Measurements from ENCODE around the gene VTI1A.

The VTI1A gene

GRCh38 chr10:112679392-112679791 is 232.4 kb downstream of the VTI1A start:
- no peak for DNase-seq (ENCODE audit: low spot score)

DNA sequence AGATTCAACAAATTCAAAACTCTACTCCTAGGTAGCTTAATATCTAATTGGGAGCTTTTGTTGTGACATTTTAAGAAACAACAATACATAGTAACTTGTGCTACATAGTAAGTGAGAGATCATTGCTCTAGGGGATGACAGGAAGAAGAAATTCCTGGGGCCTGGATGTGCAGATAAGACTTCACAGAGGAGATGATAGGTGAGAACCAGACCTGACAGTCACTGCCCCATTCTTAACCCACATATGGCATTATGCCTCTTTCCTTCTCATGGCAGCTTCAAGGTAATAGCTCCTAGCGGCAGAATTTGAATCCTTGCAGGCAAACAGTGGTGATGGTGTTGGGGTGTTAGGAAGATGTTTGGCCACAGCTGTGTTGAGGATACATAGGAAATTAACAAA is 233.6 kb downstream of the VTI1A start:
- no peak for DNase-seq (ENCODE audit: low spot score)

DNA sequence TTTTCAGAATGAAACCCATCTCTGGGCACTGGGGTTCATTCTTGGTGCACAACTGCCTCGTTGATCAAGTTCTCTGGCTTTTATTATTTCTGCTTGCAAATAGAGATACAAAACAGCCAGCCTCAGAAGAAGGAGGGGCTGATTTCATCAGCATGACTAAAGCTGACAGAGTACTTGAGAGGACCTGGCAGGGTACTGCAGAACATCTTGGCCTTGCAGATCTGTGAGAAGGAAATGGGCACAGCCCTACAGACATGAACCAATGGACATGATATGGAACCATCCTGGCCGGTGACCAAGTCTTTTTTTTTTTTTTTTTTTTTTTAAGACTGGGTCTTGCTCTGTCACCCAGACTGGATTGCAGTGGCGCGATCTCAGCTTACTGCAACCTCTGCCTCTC is 240.6 kb downstream of the VTI1A start:
- DNase-seq (ENCODE audit: low spot score): peak; percentile 66

GRCh38 chr10:112689327-112690072 is 242.5 kb downstream of the VTI1A start:
- DNase-seq (ENCODE audit: low spot score): peak; percentile 49

DNA sequence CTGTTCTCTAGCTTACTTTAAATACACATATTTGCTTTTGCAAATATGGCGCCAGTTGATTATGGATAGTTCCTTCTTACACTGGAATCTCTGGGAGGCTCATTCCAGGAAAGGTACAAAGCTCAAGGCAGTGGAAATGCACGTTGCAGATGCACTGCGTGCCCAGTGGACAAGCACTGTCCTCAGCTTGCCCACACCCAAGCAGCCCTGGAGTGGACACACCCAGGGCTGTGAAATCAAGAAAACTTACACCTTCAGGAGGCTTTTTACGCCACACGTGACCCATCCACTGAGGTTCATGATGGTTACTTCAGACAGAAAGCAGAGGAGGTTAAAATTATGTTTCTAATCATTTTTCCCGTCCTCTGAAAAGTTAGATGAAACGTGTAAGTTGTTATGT is 248.5 kb downstream of the VTI1A start:
- DNase-seq (ENCODE audit: low spot score): no peak

DNA sequence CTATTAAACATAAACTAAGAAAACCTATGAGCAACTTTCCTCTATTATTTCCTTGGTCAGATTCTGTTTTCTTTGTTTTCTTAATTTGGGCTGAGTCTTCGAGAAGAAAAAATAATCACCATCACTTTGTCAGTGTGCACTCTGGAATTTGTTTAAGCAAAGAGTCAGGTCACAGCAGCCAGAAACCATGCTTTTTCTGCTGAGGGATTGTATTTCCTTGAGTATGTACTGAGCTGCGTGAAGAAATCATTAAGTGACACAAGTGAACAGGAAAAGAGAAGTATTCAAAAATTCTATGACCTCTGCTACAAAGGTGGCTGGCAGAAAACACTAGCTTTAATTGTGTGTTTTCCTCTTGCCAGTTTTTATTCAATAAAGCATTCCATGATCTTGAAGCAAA is 249.6 kb downstream of the VTI1A start:
- DNase-seq (ENCODE audit: low spot score): no peak

DNA sequence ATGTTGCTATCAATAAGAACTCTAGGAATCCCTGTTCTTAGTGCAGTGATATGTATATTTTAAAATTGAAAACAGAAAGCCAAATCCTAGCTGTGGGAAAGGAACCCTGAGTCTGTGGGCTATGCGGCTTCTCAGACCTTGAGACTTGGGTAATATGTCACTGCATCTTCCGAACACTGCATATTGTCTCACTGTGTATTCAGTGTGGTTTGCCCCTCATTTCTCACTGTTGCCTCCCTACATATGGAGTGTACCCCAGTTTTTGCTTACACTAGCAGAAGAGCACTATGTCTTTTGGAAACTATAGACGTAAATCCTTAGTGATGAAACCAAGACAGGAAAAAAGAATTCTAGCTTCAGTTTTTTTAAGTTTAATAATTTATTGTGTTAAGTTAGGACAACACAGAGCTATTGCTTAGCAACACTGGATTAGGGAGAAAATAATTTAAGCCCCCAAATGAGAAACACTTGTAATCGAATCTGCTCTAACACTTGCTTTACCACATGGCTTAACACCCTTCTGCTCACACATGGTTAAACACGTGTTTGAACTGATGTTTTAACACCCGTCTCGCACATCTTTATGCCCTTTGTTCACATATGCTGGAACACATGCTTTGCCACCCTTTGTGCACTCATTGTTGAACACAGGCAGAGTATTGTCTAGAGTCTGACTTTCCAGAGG is 251.3 kb downstream of the VTI1A start:
- DNase-seq (ENCODE audit: low spot score): no peak

DNA sequence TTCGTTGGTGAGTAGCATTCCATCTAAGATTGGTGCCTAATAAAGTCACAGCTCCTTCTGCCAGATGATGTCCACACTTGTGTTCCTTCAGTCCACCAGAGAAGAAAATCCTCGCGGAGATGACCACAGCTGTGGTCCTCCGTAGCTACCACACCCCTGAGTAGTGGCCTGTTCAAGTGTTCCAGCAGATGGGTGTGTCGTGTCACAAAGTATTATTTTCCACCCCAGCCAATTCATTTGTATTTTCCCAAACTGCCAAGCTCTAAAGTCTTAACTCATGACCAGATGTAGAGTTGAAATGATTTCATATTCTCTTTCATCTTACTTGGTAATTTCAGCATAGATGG is 251.8 kb downstream of the VTI1A start:
- no peak for DNase-seq (ENCODE audit: low spot score)

GRCh38 chr10:112700215-112700671 is 253.2 kb downstream of the VTI1A start:
- DNase-seq (ENCODE audit: low spot score): no peak

DNA sequence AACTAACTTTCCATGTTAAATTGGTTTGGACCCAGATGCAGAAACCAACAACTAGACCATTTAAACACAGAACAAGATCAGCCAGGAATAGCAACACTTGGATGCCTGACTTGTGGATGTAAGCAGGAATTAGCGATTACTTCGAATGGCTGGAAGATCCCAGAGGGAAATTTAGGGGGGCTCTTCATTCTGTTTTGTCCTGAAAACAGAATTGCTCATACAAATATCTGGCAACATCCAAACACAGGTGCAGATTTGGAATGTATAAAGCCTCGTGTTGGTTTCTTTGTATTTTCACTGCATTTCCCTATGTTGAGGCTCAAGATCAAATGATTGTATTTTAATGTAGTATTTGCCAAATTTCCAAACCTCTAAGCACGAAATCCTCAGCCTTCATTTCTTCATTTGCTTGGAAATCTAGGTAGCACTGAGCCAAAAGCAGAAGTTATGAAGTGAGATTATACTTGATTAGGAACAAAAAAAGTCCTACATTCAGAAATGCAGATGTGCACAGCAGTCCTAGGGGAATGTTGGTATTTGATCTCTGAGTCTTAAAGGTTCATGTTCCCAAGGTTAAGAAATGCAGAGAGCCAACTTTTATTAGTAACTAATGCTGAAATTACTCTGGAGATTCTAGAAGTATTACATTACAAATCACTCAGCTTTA is 254.3 kb downstream of the VTI1A start:
- DNase-seq (ENCODE audit: low spot score): no peak

DNA sequence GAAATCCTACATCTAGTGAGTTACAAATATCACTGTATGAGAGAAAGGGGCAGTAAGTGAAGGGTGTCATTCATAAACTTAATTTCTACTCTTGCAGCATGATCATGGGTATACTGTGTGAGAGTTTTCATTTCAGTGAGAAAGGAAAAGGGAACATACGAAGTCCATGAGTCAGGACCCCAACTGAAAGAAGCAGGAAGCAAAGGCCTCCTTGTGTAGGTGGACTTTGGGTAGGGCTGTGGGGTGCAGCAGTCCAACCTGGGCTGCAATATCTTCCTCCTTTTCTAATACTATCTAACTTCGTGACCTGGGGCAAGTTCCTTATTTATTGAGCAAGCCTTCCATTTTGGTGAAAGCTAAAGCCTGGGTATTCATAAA is 254.9 kb downstream of the VTI1A start:
- no peak for DNase-seq (ENCODE audit: low spot score)

DNA sequence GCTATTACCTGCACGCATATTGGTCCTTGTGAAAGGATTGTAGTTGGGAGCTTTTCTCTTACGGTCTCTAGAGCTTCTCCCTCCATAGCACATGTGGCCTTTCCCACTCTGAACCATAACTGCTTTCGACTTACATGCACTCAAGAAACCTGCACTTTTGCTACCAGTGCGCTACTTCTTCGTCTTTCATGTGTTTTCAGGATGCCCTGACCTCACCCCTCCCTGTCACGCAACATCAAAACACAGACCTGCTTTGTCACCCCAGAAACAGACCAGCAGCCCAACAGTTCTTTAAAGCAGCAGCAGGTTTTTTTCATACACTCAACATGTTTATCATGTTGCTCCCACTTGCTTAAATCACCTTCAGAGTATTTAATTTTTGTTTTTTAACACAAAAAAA is 259.6 kb downstream of the VTI1A start:
- no peak for DNase-seq (ENCODE audit: low spot score)

- DNase-seq (ENCODE audit: low spot score): no peak
Measured at GRCh38 chr10:112708461-112708860, 261.4 kb downstream of the VTI1A start.

- DNase-seq (ENCODE audit: low spot score): no peak
Measured at GRCh38 chr10:112710528-112710927, 263.5 kb downstream of the VTI1A start.

DNA sequence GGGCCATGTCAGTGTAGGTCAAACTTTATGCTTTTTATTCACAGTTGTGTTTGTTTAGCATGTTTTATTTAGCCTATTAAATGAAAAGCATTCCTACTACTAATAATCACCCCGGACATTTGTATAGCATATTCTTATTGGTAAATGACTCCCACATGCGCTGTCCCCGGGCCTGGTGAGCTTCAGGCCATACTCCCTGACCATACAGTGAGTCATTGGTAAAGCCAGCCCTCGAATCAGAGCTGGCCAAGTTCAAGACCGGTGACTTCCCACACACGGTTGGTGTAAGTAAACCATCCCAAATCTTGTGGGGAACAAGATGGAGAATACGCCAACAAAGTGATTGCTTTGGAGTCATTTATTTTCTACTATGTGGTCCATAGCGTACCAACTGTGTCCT is 264.4 kb downstream of the VTI1A start:
- no peak for DNase-seq (ENCODE audit: low spot score)

DNA sequence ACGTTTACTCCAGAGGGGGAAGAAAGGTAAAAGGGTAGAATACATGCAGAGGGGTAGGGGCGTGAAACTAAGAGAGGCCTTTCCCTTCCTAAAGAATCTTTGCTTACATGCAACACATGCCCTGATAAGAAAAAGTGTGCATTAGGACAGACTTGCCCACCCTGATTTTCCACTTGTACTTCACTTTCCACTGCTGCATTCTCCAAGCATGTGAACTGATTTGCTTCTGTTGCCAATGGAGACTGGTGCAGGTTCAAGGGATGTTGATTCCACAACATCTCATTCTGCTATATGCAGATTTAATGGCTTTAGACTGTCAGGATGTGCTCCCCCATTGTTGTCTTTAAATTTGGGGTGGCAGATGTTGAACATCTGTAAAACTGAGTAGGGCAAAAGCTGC is 265.5 kb downstream of the VTI1A start:
- DNase-seq (ENCODE audit: low spot score): no peak

GRCh38 chr10:112713411-112713810 is 266.4 kb downstream of the VTI1A start:
- DNase-seq (ENCODE audit: low spot score): no peak

DNA sequence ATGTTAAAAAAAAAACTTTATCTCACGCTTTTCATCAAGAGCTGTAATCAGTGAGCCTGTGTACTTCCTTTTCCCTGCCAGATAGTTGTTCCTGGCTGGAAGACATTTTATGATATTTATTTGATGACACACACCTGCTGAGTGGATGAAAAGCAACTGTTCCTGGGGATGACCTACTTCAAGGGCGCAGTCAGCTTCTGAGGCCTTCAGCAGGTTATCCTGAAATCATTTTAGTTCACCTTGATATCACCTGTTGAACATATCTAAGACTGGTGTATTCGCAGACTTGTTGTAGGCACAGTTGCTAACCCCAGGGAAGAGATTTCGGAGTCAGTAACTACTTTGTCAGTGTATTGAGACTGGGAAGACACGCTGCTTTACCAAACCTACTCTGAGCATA is 268.6 kb downstream of the VTI1A start:
- no peak for DNase-seq (ENCODE audit: low spot score)

DNA sequence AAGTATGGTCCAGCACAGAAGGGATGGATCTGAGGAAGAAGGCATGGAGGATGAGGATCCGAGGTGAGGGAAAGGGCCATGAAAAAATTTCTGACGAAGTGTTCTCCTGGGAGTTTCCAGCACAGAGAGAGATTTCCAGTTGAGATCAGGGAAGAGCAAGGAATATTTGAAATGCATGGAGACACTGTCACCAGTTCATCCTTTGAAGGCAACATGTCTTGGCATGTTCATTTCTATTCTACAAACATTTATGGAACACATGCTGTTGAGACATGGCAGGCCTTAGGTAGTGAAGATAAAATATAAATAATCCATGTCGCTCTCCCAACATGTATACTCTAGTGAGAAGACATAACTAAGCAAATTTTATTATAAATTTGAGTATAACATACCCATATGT is 269.1 kb downstream of the VTI1A start:
- no peak for DNase-seq (ENCODE audit: low spot score)

GRCh38 chr10:112716924-112717413 is 270.0 kb downstream of the VTI1A start:
- peak; percentile 11 for DNase-seq (ENCODE audit: low spot score)

DNA sequence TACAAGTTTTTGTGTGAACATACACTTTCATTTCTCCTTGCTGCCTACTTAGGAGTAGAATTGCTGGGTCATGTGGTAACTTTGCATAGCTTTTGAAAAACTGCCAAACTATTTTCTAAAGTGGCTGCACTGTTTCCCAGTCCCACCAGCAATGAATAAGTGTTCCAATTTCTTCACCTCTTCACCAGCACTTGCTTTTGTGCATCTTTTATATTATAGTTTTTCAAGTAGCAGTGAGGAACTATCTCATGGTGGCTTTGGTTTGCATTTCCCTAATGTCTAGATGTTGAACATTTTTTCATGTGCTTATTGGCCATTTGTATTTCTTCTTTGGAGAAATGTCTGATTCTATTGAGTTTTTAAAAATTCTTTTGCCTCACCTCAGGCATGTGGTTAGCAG is 273.2 kb downstream of the VTI1A start:
- DNase-seq (ENCODE audit: low spot score): no peak

- DNase-seq (ENCODE audit: low spot score): peak; percentile 74
Measured at GRCh38 chr10:112721080-112721698, 274.2 kb downstream of the VTI1A start.

GRCh38 chr10:112722758-112723157 is 275.7 kb downstream of the VTI1A start:
- DNase-seq (ENCODE audit: low spot score): no peak
